Fibroblast of lung (primary cell): ENCODE results near the gene GRIK4.

Source experiments
- EZH2 ChIP-seq: IDR thresholded peaks from 2 replicates; pipeline ENCODE4 v1.5.1; 2012; ENCODE audit warnings: low read length, control low read depth, mild to moderate bottlenecking; ENCODE audit errors: missing control alignments
- TF ChIP-seq, protein P1 (sequence below), 2 donors: IDR thresholded peaks in 1 of 2; conservative IDR thresholded peaks in 1 of 2; 1 replicate in 1 of 2; 2 replicates in 1 of 2; pipeline ENCODE4 v1.5.1; 2011 to 2012; ENCODE audit warnings: low read length in 2 of 2, control low read depth in 1 of 2, inconsistent platforms in 1 of 2, low read depth in 1 of 2, mild to moderate bottlenecking in 1 of 2

DNA sequence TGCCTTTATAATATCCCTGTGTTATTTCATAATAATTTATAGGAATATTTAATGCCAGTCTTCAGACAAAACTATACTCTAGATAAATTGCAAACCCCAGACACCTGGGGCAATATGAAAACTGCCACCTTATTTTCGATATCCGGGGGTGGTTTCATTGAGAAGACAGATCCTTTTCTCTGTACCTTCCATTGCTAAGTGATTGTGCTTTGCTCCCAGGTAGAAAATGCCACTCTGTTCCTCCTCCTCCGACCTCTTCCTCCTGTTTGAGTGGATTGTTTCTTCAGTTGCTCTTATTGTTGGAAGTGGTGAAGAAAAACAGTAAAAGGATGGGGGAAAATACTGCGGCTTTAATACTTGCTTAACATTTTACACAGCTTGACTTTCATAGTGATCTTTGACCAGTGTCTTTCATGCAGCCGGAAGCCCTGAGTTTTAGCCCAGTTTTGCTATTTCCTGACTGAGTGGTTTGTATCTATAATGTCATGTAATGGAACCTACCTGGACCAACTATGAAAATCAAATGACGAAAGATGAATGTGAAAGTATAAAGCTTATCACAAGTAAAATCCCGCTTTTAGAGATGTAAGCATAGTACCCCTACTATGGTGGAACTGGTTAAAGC is 5.6 kb upstream of the GRIK4 start:
- TF ChIP-seq, protein P1, sequence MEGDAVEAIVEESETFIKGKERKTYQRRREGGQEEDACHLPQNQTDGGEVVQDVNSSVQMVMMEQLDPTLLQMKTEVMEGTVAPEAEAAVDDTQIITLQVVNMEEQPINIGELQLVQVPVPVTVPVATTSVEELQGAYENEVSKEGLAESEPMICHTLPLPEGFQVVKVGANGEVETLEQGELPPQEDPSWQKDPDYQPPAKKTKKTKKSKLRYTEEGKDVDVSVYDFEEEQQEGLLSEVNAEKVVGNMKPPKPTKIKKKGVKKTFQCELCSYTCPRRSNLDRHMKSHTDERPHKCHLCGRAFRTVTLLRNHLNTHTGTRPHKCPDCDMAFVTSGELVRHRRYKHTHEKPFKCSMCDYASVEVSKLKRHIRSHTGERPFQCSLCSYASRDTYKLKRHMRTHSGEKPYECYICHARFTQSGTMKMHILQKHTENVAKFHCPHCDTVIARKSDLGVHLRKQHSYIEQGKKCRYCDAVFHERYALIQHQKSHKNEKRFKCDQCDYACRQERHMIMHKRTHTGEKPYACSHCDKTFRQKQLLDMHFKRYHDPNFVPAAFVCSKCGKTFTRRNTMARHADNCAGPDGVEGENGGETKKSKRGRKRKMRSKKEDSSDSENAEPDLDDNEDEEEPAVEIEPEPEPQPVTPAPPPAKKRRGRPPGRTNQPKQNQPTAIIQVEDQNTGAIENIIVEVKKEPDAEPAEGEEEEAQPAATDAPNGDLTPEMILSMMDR (conservative IDR thresholded peaks at IDR 0.05 in 1 of 2, IDR thresholded peaks at IDR 0.05 in 1 of 2; ENCODE audit: low read depth in 1 of 2, low read length in 2 of 2) = no peak
- no peak for TF ChIP-seq EZH2
